K562 (cell line): ENCODE results near the gene PHTF2. TPM values are rescaled to one million over a fixed set of nuclear protein-coding genes. Genes with fewer than 3 reads are reported as not detected.

Source experiments
- ATAC-seq: fragments of 200-7000 bp; cut with Tn5 transposase; 3 replicates; pipeline ENCODE4 v1.9.1; 2020; ENCODE audit warnings: moderate library complexity
- BruUV-seq: library from RNA; stranded (reverse); fragments of 400-500 nt; replicated peaks from 2 replicates; lab custom pipeline; 2021; lab: Mats Ljungman, UMichigan
- CTCF ChIA-PET: fragments of 300-600 bp; formaldehyde crosslinking; extraction: SDS; loops from one replicate; lab custom pipeline; 2021; ENCODE audit warnings: low intra/inter-chr PET ratio; lab: Yijun Ruan, JAX
- POLR2A ChIA-PET: fragments of 300-600, 350-650 bp; sonication (Branson Sonifier 250); formaldehyde crosslinking; extraction: SDS; loops from one replicate; lab custom pipeline; 2021; ENCODE audit warnings: antibody characterized with exemption, inconsistent platforms; lab: Yijun Ruan, JAX
- DNase-seq, 4 experiments: peaks; one replicate each; pipeline versions ENCODE4 v3.0.0 to v3.0.0-alpha.2; 2011 to 2018; ENCODE audit warnings: low spot score in 3 of 4, mixed read lengths in 3 of 4; ENCODE audit errors: extremely low read depth in 1 of 4
- FAIRE-seq: peaks from 2 replicates; lab custom pipeline; 2011; peaks lifted over from hg19 to GRCh38; lab: Jason Lieb, UNC
- H2AFZ ChIP-seq: 2 replicates; pipeline ENCODE4 v1.6.0; 2011; ENCODE audit warnings: low read depth, low read length, control low read depth, inconsistent platforms
- H3K27ac ChIP-seq: fragments of 200-600 bp; 3 replicates; pipeline ENCODE4 v1.8.0; 2011; ENCODE audit warnings: low read depth, mild to moderate bottlenecking, control low read depth, inconsistent platforms, low read length, moderate library complexity, mixed read lengths; ENCODE audit errors: extremely low read depth
- H3K27me3 ChIP-seq, 2 experiments: fragments of 300-600 bp in 1 of 2; 2 replicates in 1 of 2; 3 replicates in 1 of 2; pipeline versions ENCODE4 v1.6.0 to v1.8.0; 2011; ENCODE audit warnings: inconsistent platforms in 2 of 2, low read length in 2 of 2, mild to moderate bottlenecking in 1 of 2, mixed read lengths in 1 of 2, moderate library complexity in 1 of 2; ENCODE audit not compliant: control insufficient read depth in 2 of 2, insufficient read depth in 2 of 2
- H3K36me3 ChIP-seq: fragments of 300-600 bp; 3 replicates; pipeline ENCODE4 v1.8.0; 2011; ENCODE audit warnings: mild to moderate bottlenecking, low read length, inconsistent platforms; ENCODE audit not compliant: control insufficient read depth, insufficient read depth
- H3K4me1 ChIP-seq, 2 experiments: fragments of 200-600 bp in 1 of 2; replicated peaks in 1 of 2; 2 replicates in 1 of 2; 3 replicates in 1 of 2; pipeline versions ENCODE4 v1.5.1 to v1.8.0; 2011; ENCODE audit warnings: inconsistent platforms in 2 of 2, low read length in 2 of 2, mild to moderate bottlenecking in 1 of 2, mixed read lengths in 1 of 2, moderate library complexity in 1 of 2; ENCODE audit not compliant: control insufficient read depth in 2 of 2, insufficient read depth in 2 of 2
- H3K4me2 ChIP-seq: 2 replicates; pipeline ENCODE4 v1.6.1; 2011; ENCODE audit warnings: low read length, control low read depth, inconsistent platforms, mixed read lengths; ENCODE audit not compliant: insufficient read depth
- H3K4me3 ChIP-seq: fragments of 200-600 bp; sonication (generic), shearing (Covaris generic); 2 replicates; pipeline ENCODE4 v1.5.1; 2016; ENCODE audit warnings: control low read depth, inconsistent platforms
- H3K79me2 ChIP-seq: fragments of 200-600 bp; 3 replicates; pipeline ENCODE4 v1.8.0; 2011; ENCODE audit warnings: low read length, inconsistent platforms; ENCODE audit not compliant: control insufficient read depth, insufficient read depth
- H3K9ac ChIP-seq, 2 experiments: 2 replicates each; pipeline versions ENCODE4 v1.6.0 to v1.6.1; 2011; ENCODE audit warnings: low read depth in 2 of 2, low read length in 2 of 2, control low read depth in 1 of 2, inconsistent platforms in 1 of 2, mild to moderate bottlenecking in 1 of 2, mixed read lengths in 1 of 2; ENCODE audit not compliant: insufficient read depth in 1 of 2
- H3K9me1 ChIP-seq: one replicate; pipeline ENCODE4 v1.6.0; 2011; ENCODE audit warnings: inconsistent platforms, mild to moderate bottlenecking, low read length, moderate library complexity; ENCODE audit not compliant: control insufficient read depth, insufficient read depth
- H3K9me3 ChIP-seq: replicated peaks from 2 replicates; pipeline ENCODE4 v1.5.1; 2011; ENCODE audit warnings: low read depth, low read length, inconsistent platforms; ENCODE audit not compliant: control insufficient read depth, insufficient read depth
- H4K20me1 ChIP-seq: replicated peaks from 2 replicates; pipeline ENCODE4 v1.6.1; 2011; ENCODE audit warnings: low read length, inconsistent platforms, mixed read lengths; ENCODE audit not compliant: control insufficient read depth, insufficient read depth
- CBX2 ChIP-seq: fragments of 200-600 bp; sonication (generic); IDR thresholded peaks from one replicate; pipeline ENCODE4 v1.6.1; 2012; ENCODE audit warnings: mild to moderate bottlenecking, low read length, inconsistent platforms; ENCODE audit not compliant: insufficient read depth, poor library complexity, severe bottlenecking
- CXXC5 ChIP-seq: fragments of 250-450 bp; sonication (Bioruptor Pico); IDR thresholded peaks from 2 replicates; pipeline ENCODE4 v1.8.0; 2022; ENCODE audit warnings: inconsistent platforms, mild to moderate bottlenecking, moderate library complexity
- DACH1 ChIP-seq: fragments of 450-650 bp; IDR thresholded peaks from 2 replicates; pipeline ENCODE4 v1.6.1; 2018; ENCODE audit not compliant: partially characterized antibody
- DIDO1 ChIP-seq: fragments of 450-650 bp; IDR thresholded peaks from 2 replicates; pipeline ENCODE4 v1.6.1; 2016; ENCODE audit warnings: low read depth, missing biosample characterization, missing genetic modification characterization
- GATAD2A ChIP-seq: fragments of 450-650 bp; IDR thresholded peaks from 2 replicates; pipeline ENCODE4 v1.6.1; 2017
- HOMEZ ChIP-seq: fragments of 250-450 bp; sonication (Bioruptor Pico); IDR thresholded peaks from 2 replicates; pipeline ENCODE4 v1.4.0; 2020; ENCODE audit warnings: mild to moderate bottlenecking, moderate library complexity
- MTA1 ChIP-seq: fragments of 450-650 bp; IDR thresholded peaks from 2 replicates; pipeline ENCODE4 v1.6.1; 2017; ENCODE audit warnings: borderline replicate concordance
- OTX1 ChIP-seq: fragments of 450-650 bp; formaldehyde crosslinking; IDR thresholded peaks from 2 replicates; pipeline ENCODE4 v1.4.0; 2022; ENCODE audit warnings: mild to moderate bottlenecking
- RCOR1 ChIP-seq, 2 experiments: IDR thresholded peaks; 2 replicates each; pipeline ENCODE4 v1.6.1; 2012; ENCODE audit warnings: low read depth in 2 of 2, low read length in 2 of 2, borderline replicate concordance in 1 of 2, improper control_type of control experiment in 1 of 2
- RNF2 ChIP-seq: sonication (generic); IDR thresholded peaks from 2 replicates; pipeline ENCODE4 v1.6.1; 2016
- SREBF1 ChIP-seq: fragments of 150-350 bp; IDR thresholded peaks from 2 replicates; pipeline ENCODE4 v1.6.1; 2014; ENCODE audit warnings: antibody characterized with exemption, low read depth, low read length, borderline replicate concordance
- TEAD2 ChIP-seq: fragments of 450-650 bp; IDR thresholded peaks from 2 replicates; pipeline ENCODE4 v1.6.1; 2016; ENCODE audit warnings: missing genetic modification characterization, control low read depth, missing compliant biosample characterization
- ZNF324 ChIP-seq: fragments of 250-450 bp; sonication (Bioruptor Pico); IDR thresholded peaks from 2 replicates; pipeline ENCODE4 v1.4.0; 2020; ENCODE audit warnings: mild to moderate bottlenecking
- ZNF41 ChIP-seq: fragments of 250-450 bp; sonication (Bioruptor Pico); conservative IDR thresholded peaks from 2 replicates; pipeline ENCODE4 v1.4.0; 2020; ENCODE audit warnings: mild to moderate bottlenecking
- ZNF512 ChIP-seq: IDR thresholded peaks from 2 replicates; pipeline ENCODE4 v1.6.1; 2016; ENCODE audit warnings: missing genetic modification characterization, missing compliant biosample characterization
- WGBS: fragments of 100-300 bp; shearing (Covaris generic); methylation state at CpG from one replicate; pipeline ENCODE4 v1.1.6; 2016; ENCODE audit warnings: low coverage, mixed read lengths; ENCODE audit not compliant: insufficient coverage; ENCODE audit errors: missing lambda C conversion rate; 5-methylcytosine and 5-hydroxymethylcytosine counted together
- in situ Hi-C: fragments of 300-500 bp; cut with MboI; formaldehyde crosslinking; loops from 4 replicates; pipeline ENCODE4 v1.15.0; 2018; ENCODE audit warnings: inconsistent platforms, mixed read lengths
- intact Hi-C: fragments of 100-400 bp; cut with micrococcal nuclease; formaldehyde crosslinking; loops from 2 replicates; pipeline ENCODE4 v1.14.2; 2022
- polyA plus RNA-seq, 8 experiments: library from polyadenylated mRNA; depleted of rRNA in 4 of 8; stranded (reverse) in 5 of 8; unstranded in 3 of 8; fragments of >200 nt; fragmentation: Nextera tagmentation in 2 of 8; fragmentation: Illumina TruSeq in 1 of 8; extraction: Ambion mirVana in 2 of 8; extraction: Trizol in 1 of 8; gene quantifications; 2 replicates each; pipeline versions ENCODE4 v1.2.1 to v1.2.3, GENCODE V29; 2011 to 2014; ENCODE audit warnings: inconsistent platforms in 1 of 8, missing spikeins in 1 of 8
- total RNA-seq, 7 experiments: library from RNA; depleted of rRNA in 6 of 7; stranded (reverse); fragments of >200 nt in 6 of 7; fragmentation: Illumina TruSeq in 2 of 7; extraction: Trizol in 2 of 7; gene quantifications; 2 replicates each; pipeline versions ENCODE4 v1.2.1 to v1.2.3, GENCODE V29; 2011 to 2021; ENCODE audit warnings: low replicate concordance in 1 of 7

PHTF2 gene
- total and polyA plus RNA-seq, 9 of the 15 experiments (the other 6 are each of a cell fraction or from before 2014, with no cell fraction given) = 17.9 to 43.6 (median 25.4) TPM

- POLR2A ChIA-PET = no interaction called here
- H3K4me2 ChIP-seq = no peak overlapping the region
- H4K20me1 ChIP-seq = no peaks in the 10 kb centered on the region
- no peaks in the 10 kb centered on the region for H3K9me1 ChIP-seq
- H3K79me2 ChIP-seq = peaks cover 94% of the 10 kb centered on the region
- TF ChIP-seq CXXC5 (CRISPR knock-in tag) (peak; percentile 46), ZNF41 (CRISPR knock-in tag) (no peak), RNF2 (no peak), OTX1 (CRISPR knock-in tag) (no peak), CBX2 (no peak), DACH1 (peak; percentile 20)
- H3K9me3 ChIP-seq = no peaks in the 10 kb centered on the region
- ATAC-seq (no peak; the same call in 1 of the 3 replicates), DNase-seq (no peak), FAIRE-seq (no peak)
- H3K4me1 ChIP-seq = peaks cover 0 to 17% of the 10 kb centered on the region in 2 experiments; a peak in 3 of 5 replicates
- BruUV-seq = no TSS peak
- in situ Hi-C loops (no loop called here), intact Hi-C loops (no loop called here)
- no peak overlapping the region for H2AFZ ChIP-seq
- no peaks in the 10 kb centered on the region for H3K27me3 ChIP-seq
- no peak overlapping the region for H3K4me3 ChIP-seq
- no peak overlapping the region for H3K27ac ChIP-seq
- 6% methylated on average over 2 of the region's 2 CpGs for WGBS
- CTCF ChIA-PET = no interaction called here
- H3K9ac ChIP-seq = no peak overlapping the region
- peaks cover 17% of the 10 kb centered on the region; the same call in 2 of the 3 replicates for H3K36me3 ChIP-seq
These were observed 14.6 kb downstream of the PHTF2 start for GRCh38 chr7:77813180-77813579.

- H3K4me3 ChIP-seq = no peak overlapping the region
- CTCF ChIA-PET = no interaction called here
- ATAC-seq = no peak
- H3K4me2 ChIP-seq = no peak overlapping the region
- in situ Hi-C loops = no loop called here
- peaks cover 26% of the 10 kb centered on the region; the same call in 2 of the 3 replicates for H3K36me3 ChIP-seq
- intact Hi-C loops = no loop called here
- no peak overlapping the region for H3K9ac ChIP-seq
- no peak for TF ChIP-seq ZNF324 (CRISPR knock-in tag)
- TF ChIP-seq GATAD2A = no peak
- no peak for TF ChIP-seq TEAD2 (tag)
- TF ChIP-seq RCOR1 (IDR thresholded peaks at IDR 0.05; ENCODE audit: borderline replicate concordance in 1 of 2, low read depth in 2 of 2, low read length in 2 of 2) = no peak
- TF ChIP-seq MTA1 = no peak
- no peak for TF ChIP-seq SREBF1
- TF ChIP-seq DIDO1 (tag) = no peak
- no peak for TF ChIP-seq HOMEZ (CRISPR knock-in tag)
- no peak for TF ChIP-seq ZNF512 (tag)
- TF ChIP-seq, all 486 proteins: peak for 0
- Histone ChIP-seq H3K79me2 (peaks cover 89% of the 10 kb centered on the region), H3K9me1 (no peaks in the 10 kb centered on the region), H3K4me1 (peaks cover 11 to 15% of the 10 kb centered on the region in 2 experiments; a peak in 4 of 5 replicates), H2AFZ (no peak overlapping the region), H3K27me3 (no peaks in the 10 kb centered on the region), H3K27ac (no peak overlapping the region), H3K9me3 (peaks cover 12% of the 10 kb centered on the region), H4K20me1 (no peaks in the 10 kb centered on the region)
- no peak for FAIRE-seq
- POLR2A ChIA-PET = no interaction called here
- no peak for DNase-seq
- BruUV-seq = no TSS peak
These were observed 20.4 kb downstream of the PHTF2 start for GRCh38 chr7:77819021-77819420.
